Embryonic facial prominence (tissue), 1 donor: ENCODE measurements around the gene SLC38A10.

Experiments used
- DNase-seq: peaks from one replicate; pipeline ENCODE4 v3.0.0-alpha.2; 2016; ENCODE audit errors: extremely low spot score

SLC38A10 gene

DNA sequence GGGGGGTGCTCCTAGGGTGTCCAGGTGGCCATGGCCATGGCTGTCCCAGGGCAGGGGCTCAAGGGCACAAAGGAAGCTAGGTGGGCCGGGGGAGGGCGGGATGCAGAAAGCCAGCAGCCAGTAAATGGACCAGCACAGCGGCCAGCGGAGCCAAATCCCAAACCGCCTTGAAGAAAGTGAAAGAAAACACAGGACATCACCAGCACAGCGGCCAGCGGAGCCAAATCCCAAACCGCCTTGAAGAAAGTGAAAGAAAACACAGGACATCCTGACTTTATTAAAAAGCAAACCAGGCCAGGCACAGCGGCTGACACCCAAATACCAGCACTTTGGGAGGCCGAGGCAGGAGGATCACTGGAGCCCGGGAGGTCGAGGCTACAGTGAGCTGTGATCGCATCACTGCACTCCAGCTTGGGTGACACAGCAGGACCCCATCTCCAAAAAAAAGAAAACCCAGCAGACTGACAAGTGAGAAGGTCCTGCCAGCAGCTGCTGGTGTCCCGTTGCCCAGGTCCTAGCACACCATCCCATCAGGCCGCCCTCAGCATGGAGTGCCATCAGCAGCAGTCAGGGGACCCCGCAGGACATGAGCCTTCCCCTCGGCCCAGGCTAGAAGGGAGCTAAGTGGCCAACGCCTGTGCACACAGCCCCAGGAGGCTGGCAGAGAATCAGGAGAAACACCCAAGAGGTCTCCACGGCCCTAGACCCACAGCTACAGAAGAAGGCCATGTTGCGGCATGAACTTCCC, 17.0 kb downstream of the SLC38A10 start:
- DNase-seq = no peak

DNA sequence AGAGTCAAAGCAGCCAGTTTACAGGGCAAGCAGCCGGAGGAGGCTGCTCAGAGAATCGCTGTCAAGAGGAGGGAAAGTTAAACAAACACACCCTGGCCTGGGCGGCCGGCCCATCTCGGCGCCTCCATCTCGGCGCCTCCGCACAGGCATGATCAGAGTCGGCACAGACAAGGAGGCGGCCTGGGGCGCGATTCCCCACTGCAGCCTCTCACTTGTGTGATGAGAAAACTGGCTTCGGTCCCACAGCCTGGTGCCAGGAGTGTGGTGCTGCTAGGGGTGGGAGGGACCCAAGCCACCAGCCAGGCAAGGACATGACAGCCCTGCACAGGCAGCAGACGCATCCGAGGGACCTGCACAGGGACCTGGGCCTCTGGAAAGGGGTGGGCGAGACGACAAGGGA, 17.7 kb downstream of the SLC38A10 start:
- no peak for DNase-seq

DNA sequence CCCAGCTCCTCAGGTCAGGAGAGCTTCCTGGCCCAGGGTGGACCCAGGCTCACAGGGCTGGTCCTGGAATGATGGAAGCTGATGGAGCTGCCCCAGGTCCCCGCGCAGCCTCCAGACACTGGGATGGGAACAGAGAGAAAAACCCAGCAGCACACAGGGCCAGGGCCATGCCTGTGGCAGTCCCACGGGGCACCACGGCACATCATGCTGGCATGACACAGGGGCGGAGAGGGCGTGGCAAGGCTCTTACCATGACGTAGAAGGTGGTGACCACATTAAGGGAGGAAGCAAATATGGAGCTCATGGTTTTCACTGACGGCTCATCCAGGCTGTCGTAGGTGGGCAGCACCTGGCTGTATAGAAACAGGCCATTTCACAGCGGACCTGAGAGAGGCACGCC, 18.3 kb downstream of the SLC38A10 start:
- DNase-seq = no peak

GRCh38 chr17:81274471-81274855, 20.6 kb downstream of the SLC38A10 start:
- no peak for DNase-seq

DNA sequence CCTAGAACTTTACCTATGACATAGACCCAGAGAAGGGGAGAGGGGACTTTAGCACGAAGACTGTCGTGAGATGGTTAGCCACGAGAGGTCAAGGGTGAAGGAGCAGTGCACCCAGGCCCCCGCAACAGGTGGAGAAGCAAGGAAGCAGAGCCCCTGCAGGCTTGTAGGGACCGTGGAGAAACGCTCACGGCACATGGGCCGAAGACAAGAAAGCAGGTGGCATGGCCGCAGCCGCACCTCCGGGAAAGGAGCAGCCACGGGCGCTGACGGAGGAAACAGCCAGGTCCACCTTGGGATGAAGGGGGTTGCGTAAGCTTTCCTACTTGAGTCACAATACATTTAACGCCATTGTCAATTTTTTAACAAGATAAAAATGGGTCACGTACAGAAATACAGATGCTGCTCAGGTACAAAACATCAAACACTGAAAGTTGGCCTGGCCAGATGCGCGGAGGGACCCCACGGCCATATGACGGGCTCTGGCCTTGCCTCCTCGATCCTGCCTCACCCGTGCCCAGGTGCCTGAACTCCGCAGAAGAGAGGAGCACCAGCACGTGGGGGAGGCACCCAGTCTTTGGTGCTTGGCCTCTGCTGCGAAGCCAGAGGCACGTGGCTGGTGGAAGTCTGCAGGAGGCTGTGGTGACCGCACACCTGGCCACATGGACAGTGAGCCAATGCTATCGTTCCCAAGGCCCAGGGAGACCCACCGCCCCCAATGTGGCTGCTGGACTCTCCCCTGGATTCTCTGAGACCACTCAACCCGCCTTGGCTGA, 21.2 kb downstream of the SLC38A10 start:
- no peak for DNase-seq

DNA sequence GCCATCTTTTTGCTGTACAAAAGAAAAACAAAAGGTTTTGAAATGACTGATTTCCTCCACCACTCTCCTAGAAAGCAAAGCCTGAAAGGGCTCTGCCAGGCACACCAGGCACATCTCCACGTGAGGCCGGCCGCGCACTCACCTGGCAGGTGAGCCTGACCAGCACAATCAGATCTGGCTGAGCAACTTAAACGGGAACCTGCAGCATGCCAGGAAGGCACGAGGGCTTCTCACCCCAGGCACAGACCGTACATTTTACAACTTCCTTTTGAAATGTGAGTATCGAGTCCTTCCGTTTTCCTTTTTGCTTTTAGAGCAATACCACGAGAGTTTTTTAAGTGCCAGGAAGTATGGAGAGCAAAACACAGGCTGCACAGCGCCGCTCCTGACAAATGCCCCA, 22.5 kb downstream of the SLC38A10 start:
- DNase-seq = no peak

GRCh38 chr17:81271226-81271625, 23.9 kb downstream of the SLC38A10 start:
- no peak for DNase-seq

DNA sequence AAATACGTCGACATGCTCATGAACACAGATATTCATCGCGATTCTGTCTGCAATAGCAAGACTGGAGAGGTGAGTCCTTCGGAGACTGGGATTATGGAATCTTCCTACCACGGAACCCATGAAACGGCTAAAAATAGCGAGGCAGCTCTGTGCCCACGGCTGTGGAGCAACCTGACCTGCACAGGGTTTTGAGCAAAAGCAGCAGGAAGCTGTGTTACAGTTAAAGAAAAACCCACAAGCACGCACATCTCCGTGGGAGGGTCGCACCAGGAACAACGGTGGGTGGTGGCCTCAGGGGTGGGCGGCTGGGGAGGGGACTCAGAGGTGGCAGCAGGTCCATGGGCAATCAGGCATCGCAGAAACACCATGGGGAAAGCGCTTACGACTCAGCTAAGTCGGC, 24.8 kb downstream of the SLC38A10 start:
- DNase-seq = no peak

- DNase-seq = no peak
Observed at GRCh38 chr17:81267390-81268067, 27.6 kb downstream of the SLC38A10 start.

- no peak for DNase-seq
Observed at GRCh38 chr17:81265576-81265975, 29.5 kb downstream of the SLC38A10 start.

DNA sequence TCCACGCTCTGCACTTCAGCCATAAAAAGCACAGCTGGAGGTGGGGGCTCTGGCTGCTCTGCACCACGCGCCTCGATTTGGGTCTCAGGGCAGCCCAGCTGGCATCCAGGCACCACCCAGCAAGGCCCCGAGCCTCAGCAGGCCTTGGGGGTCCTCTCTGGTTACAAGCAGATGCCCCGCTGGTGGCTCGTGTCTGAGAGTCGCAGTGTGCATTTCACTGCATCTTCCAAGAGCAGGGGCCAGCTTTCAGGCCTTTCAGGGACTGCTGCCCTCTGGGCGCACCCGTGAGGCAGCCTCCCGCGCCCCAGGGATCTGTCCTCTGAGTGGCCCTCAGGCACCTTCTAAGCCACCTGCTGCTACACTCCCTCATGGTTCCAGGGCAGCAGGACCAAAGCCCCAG, 30.5 kb downstream of the SLC38A10 start:
- DNase-seq = no peak

GRCh38 chr17:81263371-81264181, 31.5 kb downstream of the SLC38A10 start:
- no peak for DNase-seq

GRCh38 chr17:81261582-81262336, 33.3 kb downstream of the SLC38A10 start:
- DNase-seq = no peak

GRCh38 chr17:81261096-81261495, 34.0 kb downstream of the SLC38A10 start:
- DNase-seq = no peak

GRCh38 chr17:81260641-81261040, 34.5 kb downstream of the SLC38A10 start:
- no peak for DNase-seq

DNA sequence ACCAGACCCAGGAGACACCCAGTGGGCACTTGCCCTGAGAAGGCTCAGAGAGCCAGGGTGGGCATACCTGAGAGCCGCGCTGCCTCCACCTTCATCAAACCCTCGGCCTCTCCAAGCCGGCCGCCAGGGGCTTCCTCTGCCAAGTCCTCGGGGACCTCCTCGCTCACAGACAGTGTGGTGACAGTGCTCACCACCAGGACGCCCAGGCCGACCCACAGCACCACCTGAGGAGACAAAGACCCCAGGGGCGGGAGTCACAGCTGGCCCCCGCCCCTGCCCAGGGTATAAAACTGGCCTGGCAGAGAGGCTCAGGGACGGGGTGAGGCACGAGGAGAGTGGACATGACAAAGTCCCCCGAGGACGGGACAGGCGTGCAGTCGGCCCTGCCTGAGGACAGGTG, 34.9 kb downstream of the SLC38A10 start:
- DNase-seq = no peak

GRCh38 chr17:81259058-81259605, 36.0 kb downstream of the SLC38A10 start:
- no peak for DNase-seq

DNA sequence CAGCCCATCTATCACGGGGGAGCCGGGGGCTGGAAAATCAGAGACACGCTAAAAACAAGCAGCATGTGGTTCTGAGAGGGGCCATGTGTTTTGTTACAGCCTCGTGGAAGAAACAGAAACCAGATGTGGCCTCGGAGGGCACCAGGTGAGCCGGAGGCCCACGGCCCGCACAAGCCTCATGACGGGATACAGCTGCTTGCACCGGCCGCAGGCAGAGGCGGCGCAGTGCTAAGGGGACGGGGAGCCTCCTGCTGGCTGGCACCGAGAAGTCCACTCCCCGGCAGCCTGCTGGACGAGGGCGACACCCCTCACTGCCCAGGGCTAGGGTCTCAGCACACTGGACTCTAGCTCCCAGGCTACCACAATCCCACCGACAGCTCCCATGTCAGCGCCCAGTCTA, 36.8 kb downstream of the SLC38A10 start:
- no peak for DNase-seq

- no peak for DNase-seq
Observed at GRCh38 chr17:81257533-81257932, 37.6 kb downstream of the SLC38A10 start.

- DNase-seq = no peak
Observed at GRCh38 chr17:81256616-81257015, 38.5 kb downstream of the SLC38A10 start.
